RPMI7951 (cell line): ENCODE measurements around the gene CRHR1. TPM values are rescaled to one million over a fixed set of nuclear protein-coding genes. Genes with fewer than 3 reads are reported as not detected.

Experiments
- DNase-seq: peaks from one replicate; pipeline ENCODE4 v3.0.0-alpha.2; 2012; ENCODE audit warnings: low read depth
- total RNA-seq: library from RNA; depleted of rRNA; stranded (reverse); fragments of >200 nt; shearing (Covaris generic); gene quantifications from 2 replicates; pipeline ENCODE4 v1.2.3, GENCODE V29; 2014

The CRHR1 gene
- total RNA-seq, 1 experiment from 2014 or later, result not detected

- no peak for DNase-seq
Observed at GRCh38 chr17:45788057-45788456, 3.9 kb downstream of the CRHR1 start.

GRCh38 chr17:45789874-45790273 lies 5.8 kb downstream of the CRHR1 start:
- no peak for DNase-seq

GRCh38 chr17:45790296-45790922 lies 6.3 kb downstream of the CRHR1 start:
- no peak for DNase-seq

- no peak for DNase-seq
Observed at GRCh38 chr17:45791041-45791582, 7.0 kb downstream of the CRHR1 start.

GRCh38 chr17:45791935-45792334 lies 7.8 kb downstream of the CRHR1 start:
- DNase-seq, result no peak

GRCh38 chr17:45792437-45792836 lies 8.3 kb downstream of the CRHR1 start:
- DNase-seq, result no peak

- DNase-seq, result peak; percentile 8
Observed at GRCh38 chr17:45792995-45793755, 9.1 kb downstream of the CRHR1 start.

GRCh38 chr17:45793999-45794540 lies 9.9 kb downstream of the CRHR1 start:
- DNase-seq, result no peak

GRCh38 chr17:45794840-45795239 lies 10.7 kb downstream of the CRHR1 start:
- no peak for DNase-seq

GRCh38 chr17:45800816-45801215 lies 16.7 kb downstream of the CRHR1 start:
- no peak for DNase-seq

- no peak for DNase-seq
Observed at GRCh38 chr17:45801421-45801820, 17.3 kb downstream of the CRHR1 start.

GRCh38 chr17:45808845-45809244 lies 24.7 kb downstream of the CRHR1 start:
- DNase-seq, result no peak

GRCh38 chr17:45809499-45809898 lies 25.4 kb downstream of the CRHR1 start:
- no peak for DNase-seq

- DNase-seq, result peak; percentile 3
Observed at GRCh38 chr17:45812102-45812501, 28.0 kb downstream of the CRHR1 start.

- no peak for DNase-seq
Observed at GRCh38 chr17:45813048-45813725, 29.1 kb downstream of the CRHR1 start.

- no peak for DNase-seq
Observed at GRCh38 chr17:45814622-45815606, 30.8 kb downstream of the CRHR1 start.

GRCh38 chr17:45815752-45816151 lies 31.6 kb downstream of the CRHR1 start:
- no peak for DNase-seq

GRCh38 chr17:45818041-45818440 lies 33.9 kb downstream of the CRHR1 start:
- DNase-seq, result no peak

- no peak for DNase-seq
Observed at GRCh38 chr17:45818699-45819098, 34.6 kb downstream of the CRHR1 start.

GRCh38 chr17:45819632-45820031 lies 35.5 kb downstream of the CRHR1 start:
- no peak for DNase-seq
